Measurements from ENCODE around the gene TTLL12.

Gene TTLL12

DNA sequence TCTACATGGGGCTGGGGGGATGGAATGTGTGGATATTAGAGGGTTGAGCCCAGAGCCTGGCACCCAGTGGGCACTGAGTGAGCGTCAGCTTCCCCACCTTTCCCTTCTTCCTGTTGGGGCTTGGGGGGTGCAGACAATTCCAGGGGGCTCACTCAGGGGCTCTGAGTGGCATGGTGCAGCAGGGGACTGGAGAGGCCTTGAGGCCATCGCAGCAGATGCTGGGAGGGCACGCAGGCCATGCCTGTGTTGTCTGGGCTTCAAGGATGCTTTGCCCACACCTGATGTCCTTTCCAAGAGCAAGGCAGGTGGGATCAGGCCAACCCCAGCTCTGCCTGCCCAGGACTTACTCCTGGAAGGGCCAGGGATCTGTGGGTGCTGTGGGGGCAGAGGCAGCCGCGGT, 11.2 kb upstream of the TTLL12 start:
- DNase-seq = no peak

DNA sequence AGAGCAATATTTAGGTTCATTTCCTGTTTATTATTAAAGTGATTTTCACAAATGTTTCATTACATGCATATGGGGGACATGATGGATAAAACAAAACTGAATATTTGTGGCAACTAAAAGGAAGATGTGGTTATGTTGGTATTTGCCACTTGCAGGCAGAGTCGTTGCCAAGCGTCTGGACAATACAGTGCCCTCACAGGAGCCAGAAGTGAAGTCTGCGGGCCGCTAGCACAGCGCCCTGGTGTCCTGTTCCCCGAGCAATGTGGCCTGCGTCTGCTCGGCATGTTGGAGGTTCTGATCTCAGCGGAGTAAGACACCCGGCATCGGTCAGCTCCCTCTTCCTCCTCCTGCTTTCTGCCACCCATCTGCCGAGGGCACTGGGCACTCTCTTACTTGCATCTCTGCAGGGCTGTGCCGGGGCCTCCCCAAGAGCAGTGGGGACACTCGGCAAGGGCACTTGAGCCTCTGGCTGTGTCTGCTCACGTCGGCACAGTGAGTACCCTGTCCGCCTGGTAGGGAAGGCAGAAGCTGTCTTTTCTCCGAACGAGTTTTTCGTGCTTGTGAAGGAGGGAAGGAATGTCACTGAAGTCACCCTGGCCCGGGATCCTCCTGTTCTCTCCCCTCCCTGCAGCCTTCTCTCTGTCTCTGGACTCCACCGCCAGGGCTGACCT, 10.5 kb upstream of the TTLL12 start:
- DNase-seq = no peak

DNA sequence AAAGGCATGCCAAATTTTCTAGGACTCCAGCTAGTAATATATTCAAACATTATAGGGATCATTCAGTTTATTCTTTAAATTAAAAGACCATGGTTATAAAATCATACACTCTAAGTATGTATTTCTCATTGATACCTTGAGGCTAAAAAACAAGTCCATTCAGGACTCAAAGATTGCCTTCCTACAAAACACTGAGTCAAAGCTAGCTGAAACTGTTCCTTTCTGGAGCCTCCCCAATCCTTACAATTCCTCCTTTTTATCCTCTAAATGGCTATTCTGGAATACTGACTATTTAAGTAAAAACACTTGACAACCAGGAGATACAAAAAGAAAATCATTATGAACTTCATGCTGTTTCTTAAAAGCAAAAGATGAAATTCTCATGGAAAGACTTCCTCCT, 4.9 kb upstream of the TTLL12 start:
- no peak for DNase-seq

DNA sequence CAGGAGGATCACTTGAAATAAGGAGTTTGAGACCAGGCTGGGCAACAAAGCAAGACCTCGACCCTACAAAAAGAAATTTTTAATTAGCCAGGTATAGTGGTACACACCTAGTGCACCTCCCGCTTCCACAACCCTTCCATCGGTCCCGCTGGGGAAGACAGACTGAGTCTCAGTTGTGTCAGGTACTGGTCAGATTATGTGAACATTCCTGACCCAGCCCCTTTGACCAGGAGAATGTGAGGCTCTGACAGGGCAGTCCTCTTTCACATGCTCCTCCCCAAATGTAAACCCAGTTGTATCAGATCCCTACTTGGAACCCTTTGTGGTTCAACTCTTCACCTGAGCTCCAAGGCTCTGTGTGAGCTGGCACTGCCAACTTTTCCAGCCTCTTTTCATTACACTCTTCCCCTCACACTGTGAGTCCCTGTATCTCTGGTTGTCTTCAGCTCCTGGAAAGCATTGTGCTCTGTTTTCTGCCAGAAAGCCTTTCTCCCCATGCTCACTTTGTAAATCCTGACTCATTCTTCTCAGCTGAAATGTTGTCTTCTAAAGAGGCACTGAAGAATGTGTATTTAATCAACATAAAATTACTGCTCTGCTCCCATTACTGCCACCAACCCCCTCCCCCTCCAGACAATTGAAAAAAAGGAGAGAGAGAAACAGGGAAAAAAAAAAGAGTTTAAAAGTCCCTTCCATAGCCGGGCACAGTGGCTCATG, 2.1 kb upstream of the TTLL12 start:
- DNase-seq = no peak

DNA sequence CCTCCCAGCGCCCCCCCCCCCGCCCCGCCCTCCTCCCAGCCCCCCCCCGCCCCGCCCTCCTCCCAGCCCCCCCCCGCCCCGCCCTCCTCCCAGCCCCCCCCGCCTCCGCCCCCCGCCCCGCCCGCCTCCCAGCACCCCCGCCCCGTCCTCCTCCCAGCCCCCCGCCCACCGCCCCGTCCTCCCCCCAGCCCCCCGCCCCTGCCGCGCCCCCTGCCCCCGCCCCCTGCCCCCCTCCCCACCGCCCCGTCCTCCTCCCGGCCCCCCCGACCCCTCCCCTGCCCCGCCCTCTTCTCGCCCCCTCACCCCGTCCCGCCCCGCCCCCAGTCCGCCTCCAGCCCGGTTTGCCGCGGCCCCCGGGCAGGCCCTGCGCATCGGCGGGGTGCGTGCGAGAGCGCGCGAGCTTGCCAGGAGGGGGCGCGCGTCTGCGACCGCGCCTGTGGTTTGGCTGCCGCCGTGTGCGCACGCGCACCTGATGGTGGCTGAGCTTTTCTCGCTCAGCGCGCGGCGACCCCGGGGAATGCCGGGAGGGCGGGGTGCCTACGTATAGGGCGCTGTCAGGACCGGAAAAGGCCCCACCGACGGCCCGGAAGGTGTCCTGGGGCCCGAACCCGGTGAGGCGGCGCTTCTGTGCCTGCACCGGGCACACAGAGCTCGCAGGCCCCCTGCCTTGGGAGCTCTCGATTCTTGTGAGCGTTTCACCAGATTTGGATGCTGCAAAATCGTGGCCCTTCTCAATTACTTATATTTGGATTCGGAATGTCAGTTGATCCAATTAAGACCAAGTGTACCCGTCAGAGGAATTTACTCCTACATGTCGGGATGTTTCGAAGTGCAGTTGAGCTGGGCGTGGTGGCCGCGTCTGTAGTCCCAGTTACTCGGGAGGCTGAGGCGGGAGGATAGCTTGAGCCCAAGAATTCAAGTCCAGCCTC, 501 bp upstream of the TTLL12 start:
- DNase-seq = peak; percentile 97

DNA sequence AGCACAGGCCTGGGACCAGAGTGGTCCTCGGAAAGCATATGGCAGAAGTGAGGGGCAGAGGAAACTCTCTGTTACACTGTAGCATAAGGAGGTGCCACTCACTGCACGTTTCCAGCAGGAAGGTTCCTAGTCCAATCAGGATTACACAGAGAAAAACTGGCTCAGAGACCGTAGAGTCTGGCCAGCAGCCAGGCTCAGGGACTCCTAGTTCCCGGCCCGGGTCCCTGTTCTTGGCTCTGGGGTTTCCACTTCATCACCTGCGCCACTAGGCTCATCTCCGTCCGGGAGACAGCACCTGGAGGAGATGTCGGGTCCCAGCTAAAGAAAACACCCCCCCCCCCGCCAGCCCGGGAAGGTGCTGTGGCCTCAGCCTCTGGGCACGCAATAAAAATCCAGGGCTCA, 1.1 kb downstream of the TTLL12 start:
- no peak for DNase-seq

DNA sequence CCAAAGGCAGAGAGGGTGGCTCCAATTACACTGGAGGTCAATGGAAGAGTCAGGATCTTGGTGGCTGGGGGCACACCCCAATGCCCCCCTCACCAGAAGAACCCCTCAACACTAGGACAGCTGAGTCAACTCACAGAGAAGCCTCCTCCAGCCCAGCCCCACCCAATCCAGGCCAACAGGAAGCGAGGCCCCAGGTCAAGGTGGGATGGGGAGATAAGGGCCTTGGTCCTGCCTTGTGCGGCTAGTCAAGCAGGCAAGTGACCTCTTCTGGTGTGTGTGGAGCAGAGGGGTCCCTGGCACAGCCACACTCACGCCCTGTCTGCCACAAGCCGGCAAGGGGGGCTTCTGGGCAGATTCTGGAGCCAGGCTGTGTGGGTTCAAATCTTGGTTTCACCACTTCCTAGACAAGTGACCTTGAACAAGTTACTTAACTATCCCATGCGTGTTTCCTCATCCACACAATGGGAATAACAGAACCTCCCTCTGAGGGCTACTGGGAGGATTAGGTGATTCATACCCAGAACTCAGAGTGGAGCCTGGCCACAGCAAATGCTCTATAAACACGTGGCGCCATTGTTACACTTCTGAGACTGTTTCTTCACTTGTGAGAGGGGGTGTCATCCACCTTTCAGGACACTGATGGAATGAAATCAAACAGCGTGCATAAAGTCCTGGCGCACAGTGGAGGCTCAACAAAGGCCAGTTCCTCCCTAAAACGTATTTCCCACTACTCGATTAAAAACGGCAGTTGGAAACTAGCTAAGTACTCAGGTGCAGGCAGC, 3.2 kb downstream of the TTLL12 start:
- DNase-seq = no peak

DNA sequence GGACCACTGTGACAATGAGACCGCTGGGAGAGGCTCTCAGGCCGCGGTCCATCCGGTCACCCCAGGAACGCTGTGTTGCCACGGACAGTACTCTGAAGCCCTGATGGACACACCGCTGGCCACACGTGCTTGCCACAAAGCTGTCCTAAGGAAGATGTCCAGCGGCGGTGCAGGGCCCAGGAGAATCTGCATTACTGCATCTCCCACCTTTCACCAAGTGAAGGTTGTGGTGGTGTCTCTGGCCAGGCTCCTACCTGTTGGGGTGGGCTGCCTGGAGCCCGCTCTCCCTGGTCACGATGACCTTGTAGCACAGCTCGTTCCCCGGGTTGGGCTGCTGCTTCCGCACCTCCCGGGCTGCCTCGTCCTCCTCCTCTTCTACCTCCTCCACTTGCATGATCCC, 4.2 kb downstream of the TTLL12 start:
- DNase-seq = no peak

DNA sequence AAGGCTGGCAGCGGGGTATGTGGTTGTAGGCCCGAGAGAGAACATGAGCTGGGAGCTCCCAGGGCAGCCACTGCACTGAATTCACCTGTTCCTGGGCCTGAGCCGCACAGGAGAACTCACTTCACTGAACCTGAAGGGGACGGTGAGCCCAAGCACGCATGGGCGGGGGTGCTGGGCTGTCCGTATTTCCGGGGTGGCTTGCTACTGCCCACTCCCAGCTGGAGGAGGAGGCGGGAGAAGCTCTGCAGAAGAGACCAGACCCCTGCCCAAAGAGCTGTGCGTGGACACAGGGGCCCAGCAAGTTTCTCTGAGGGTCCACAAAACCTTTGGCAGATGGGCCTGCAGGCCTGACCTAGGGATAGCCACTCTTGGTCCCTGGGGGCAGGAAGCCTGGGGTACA, 4.8 kb downstream of the TTLL12 start:
- no peak for DNase-seq

DNA sequence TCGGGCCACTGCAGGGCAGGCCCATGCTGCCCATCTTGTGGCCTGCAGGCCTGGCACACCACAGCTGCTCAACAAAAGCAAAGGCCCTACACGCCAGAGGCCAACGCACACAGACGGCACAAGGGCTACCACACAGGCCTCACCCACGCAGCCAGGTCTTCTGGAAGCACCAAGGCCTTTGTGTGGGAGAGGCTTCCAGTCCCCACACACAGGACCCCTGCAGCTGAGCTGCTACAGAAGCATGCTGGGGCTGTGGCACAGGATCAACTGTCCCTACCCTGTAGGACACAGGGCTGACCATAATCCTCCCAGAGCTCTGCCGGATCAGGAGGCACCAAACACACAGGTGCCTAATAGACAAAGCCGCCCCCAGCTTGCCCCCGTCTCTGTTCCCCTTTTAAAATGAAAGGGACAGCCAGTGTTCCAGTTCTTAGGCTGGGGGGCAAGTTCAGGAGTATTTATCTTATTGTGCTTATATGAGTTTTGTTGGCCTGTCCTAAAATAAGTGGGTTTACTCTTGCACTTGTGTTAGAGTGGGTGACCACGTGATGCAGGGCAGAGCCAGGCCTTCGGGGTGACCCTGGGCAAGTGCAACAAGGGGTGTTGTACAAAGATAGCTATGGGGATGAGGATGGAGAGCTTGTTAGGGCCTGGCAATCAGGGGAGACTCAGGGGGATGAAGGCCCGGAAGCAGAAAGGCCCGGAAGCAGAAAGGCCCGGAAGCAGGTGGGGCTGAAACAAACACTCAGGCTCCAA, 5.4 kb downstream of the TTLL12 start:
- DNase-seq = no peak

DNA sequence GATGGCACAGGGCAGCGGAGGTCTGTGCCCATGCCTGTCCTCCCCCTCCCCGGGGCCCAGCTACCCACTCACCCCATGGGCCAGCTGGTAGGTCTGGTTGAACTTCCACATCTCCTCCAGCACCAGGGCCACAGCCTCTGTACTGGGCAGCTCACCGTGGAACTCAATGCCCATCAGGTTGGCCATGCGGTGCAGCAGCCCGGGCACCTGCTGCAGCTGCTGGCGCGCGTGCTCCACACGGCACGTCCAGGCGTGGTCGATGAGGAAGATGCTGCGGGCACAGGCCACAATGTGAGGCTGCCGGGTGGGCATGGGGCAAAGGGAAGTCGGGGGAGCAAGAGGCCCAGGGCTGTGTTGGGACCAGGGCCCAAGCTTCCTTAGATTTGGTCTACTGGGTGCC, 6.3 kb downstream of the TTLL12 start:
- no peak for DNase-seq

DNA sequence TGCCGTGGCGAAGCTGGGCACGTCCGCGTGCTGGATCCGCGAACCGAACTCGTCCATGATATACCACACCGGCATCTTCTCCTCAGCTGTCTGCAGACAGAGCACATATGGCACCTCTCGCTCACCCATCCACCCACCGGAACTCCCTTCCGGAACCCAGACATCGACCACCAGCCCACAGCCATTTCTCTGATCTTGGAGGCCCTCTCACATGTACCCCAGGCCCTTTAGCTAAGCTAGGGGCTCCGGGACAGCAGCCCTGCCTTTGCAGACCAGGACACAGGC, 7.1 kb downstream of the TTLL12 start:
- DNase-seq = no peak

DNA sequence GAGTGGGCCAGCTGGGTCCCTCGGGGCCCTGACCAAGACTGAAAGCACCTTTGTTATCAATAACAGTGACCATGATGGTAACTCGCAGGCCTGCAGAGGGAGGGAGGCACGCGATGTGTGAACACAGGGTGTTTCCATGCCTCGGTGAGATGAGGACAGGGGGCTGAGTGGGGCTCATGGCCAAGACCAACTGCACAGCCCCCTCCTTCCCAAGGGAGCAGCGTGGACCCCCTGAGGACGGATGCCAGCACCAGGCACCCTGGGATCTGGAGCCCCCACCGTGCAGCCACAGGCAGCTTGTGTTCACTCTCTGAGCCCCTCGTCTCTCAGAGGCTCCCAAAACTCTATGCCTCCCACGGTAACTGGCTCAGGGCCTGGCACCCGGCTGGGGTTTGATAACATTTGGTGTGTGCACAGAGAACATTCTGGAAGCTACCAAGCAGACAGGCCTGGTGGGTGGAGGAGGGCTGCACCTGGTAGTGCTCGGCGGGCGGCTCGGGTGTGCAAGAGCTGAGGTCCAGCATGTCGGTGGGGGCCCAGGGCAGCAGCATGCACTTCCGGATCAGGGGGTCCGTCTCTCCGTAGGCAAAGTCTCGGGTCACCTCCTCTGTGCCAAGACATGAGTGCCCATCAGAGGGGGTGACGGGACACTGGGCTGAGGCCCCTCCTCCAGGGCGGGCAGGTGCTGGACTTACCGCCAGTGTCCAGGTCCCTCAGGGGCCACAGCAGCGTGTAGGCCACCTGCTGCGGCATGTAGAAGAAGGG, 7.6 kb downstream of the TTLL12 start:
- no peak for DNase-seq

DNA sequence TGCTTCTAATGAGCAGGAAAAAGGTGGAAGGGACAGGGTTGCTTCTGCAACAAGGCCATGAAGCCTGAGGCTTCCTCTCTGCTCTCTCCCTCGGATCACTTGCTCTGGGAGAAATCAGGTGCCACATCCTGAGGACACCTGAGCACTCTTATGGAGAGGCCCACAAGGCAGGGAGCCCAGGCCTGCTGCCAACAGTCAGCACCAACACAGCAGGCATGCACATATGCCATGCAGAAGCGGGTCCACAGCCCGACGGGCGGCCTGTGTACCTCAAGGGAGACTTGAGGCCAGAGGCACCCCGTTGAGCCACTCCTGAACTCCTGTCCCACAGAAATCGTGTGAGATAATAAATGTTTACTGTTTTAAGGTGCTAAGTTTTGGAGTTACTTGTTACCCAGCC, 9.5 kb downstream of the TTLL12 start:
- DNase-seq = no peak

DNA sequence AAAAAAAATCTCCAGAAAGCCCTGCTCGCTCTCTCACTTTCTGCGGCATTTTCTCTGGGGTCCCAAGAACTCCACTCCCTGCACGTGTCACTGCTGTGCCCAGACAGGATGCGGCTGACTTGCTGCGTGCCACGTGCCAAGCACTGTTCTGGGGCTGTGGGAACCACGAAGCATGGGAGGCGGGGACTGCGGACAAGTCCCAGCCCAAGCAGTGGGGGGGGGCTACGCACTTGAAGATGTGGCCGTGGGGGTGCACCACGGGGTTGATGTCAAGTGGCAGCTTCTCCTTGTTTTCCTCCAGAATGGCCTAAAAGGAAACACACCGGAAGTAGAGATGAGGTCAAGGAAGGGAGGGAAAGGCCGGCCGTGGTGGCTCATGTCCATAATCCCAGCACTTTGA, 10.8 kb downstream of the TTLL12 start:
- no peak for DNase-seq

DNA sequence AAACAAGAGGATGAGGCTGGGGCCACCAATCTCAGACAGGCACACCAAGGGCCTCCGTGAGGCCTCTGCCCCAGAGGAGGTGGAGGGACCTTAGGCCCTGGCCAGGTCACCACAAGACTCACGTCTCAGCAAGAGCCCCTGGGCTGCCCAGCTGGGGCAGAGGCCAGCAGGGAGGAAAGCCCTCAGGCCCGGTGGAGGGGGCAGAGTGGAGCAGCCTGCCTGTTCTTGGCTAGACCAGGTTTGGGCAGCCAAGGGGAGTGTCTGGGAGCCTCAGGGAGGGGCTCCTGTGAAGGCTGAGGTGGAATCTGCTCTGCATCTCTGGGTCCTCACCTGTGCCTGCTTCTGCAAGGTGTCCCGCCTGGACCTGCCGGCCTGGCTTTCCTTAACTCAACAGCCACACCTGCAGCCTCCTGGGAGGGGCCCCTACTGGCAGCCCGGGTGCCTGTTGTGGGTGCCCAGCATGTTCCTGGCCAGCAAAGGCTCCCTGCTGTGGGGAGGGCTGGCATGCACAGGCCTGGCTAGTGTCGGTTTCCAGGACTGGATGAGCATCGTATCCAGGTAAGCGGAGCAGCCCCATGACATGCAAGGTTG, 11.9 kb downstream of the TTLL12 start:
- no peak for DNase-seq

DNA sequence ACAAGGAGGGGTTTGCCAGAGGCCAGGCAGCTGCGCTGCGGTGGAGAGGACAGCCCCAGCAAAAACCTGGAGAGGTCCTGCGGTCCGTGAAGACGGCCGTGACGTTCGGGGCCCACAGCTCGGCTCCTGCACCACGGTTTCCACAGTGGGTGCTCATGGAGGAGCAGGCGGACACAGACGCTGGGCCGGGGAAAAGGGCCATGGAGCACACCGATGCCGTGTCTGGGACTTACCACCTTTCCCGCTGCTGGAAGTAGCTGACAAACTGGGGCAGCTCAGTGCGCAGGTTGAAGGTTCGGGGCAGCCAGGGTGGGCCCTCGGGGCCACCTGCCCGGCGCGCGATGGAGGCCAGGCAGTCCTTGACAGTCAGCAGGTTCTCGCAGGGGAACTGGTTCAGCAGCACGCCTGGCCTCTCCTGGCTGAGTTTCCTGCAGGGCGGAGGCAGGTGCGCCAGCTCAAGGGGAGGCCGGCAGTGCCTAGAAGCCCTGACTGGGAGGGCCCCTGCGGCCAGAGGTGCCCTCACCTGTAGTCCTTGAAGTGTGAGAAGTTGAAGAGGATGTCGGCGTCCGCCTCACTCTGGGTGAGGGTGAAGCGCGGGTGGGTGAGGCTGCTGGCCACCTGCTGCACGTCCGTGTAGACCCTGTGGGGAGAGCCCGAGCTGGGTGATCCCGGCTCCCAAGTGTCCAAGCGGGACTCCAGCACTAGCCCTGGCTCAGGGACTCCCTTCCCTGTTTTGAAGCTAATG, 12.8 kb downstream of the TTLL12 start:
- no peak for DNase-seq

DNA sequence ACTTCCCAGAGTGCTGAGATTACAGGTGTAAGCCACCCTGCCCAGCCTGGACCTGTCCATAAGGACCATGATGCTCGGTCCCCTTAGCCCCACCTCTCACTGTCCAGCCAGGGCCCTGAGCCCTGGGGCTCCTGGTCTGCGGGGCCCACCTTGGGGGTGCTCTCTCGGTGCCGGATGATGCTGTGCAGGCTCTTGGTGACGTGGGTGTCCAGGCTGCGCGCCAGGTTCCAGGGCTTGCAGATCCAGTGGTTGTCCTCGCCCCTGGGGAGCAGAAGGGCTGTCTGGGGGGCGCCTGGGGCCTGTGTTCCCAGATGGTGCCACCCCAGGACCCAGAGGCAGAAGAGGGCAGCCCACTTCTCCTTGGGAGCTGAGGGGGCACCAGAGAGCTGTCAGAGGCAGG, 13.4 kb downstream of the TTLL12 start:
- no peak for DNase-seq

DNA sequence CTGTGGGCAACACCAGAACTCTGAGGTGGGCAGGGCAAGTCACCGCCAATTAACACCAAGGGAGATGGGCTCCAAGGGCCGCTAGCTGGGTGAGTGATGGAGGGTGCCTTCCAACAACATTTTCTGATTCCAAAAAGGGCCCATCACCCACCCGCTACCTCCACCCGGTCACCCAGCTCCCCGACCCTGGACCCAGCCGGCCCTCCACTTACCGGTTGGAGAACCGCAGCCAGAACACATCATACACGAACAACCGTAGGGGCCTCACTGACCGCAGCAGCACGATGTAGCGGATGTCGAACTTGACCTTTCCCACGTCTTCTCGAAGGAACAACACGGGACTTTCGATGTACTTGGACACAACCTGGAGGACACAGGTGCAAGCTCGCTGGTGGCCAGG, 14.7 kb downstream of the TTLL12 start:
- DNase-seq = no peak

DNA sequence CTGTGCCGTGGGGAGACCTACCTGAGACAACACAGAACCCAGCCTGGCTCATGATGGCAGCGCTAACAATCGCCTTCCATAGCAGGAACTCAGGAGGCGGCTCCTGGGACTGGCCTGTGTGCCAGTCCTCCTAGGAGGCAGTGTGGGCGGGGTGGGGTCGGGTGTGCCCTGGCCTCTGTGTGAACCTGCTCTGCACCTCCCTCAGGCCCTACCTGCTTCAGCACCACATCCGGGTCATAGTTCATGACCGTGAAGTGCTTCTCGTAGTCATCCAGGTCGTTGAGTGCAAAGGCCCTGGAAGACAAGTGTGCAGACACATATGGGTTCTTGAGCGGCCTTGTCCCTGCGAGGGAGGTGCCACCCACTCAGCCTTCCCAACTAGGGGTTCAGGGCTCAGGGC, 15.3 kb downstream of the TTLL12 start:
- no peak for DNase-seq
